ENCODE data around the gene RAB3B. TPM values are rescaled to one million over a fixed set of nuclear protein-coding genes. Genes with fewer than 3 reads are reported as not detected.

The RAB3B gene
- total RNA-seq, 2 experiments from 2014 or later, result 0.11 to 0.13 TPM

DNA sequence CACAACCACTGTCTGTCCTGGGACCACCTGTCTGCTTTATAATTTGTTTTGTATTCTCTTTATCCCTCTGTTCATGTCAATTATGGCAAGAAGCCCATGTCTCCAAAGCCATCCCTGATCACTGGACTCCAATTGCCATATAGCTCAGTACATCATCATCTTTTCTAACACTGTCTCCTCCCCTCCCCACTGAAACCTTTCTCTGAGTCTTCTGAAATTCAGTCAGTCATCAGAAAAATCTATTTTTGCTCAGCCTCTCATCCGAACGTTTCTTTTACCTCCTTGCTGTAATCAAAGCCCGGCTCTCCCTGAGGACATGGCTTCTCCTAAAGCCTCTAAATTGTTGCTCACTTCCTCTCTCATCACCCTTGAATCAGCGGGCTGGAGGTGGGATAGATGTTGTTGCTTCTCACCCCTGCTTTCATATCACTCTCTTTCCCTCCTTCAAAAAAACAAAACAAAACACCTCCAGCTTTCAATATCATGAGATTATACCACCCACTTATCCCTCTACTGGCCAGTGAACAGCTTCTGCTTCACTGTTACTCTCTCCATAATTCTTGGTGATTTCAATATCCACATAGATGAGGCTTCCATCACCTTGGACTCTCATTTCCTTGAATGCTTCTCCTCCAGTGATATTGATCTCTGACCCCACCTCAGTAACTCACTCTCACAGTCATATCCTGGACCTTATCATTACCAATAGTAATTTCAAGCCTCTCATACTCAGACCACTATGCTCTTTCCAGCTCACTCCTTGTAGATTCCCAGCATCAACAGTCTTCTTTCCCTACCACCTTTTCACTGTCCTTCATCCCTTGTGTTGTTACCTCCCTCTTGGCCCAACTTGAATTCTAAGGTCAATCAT, 27.8 kb downstream of the RAB3B start:
- intact Hi-C loops (cut with micrococcal nuclease), result no loop called here
- no peak for ATAC-seq
- Mint-ChIP-seq H3K4me3 (no peak overlapping the region), H3K27ac (no peak overlapping the region), H3K27me3 (peaks cover 3% of the 10 kb centered on the region), H3K36me3 (ENCODE audit: low read depth) (no peaks in the 10 kb centered on the region), H3K4me1 (ENCODE audit: low read depth) (no peaks in the 10 kb centered on the region), H3K9me3 (no peaks in the 10 kb centered on the region)
- TF ChIP-seq, protein P1, sequence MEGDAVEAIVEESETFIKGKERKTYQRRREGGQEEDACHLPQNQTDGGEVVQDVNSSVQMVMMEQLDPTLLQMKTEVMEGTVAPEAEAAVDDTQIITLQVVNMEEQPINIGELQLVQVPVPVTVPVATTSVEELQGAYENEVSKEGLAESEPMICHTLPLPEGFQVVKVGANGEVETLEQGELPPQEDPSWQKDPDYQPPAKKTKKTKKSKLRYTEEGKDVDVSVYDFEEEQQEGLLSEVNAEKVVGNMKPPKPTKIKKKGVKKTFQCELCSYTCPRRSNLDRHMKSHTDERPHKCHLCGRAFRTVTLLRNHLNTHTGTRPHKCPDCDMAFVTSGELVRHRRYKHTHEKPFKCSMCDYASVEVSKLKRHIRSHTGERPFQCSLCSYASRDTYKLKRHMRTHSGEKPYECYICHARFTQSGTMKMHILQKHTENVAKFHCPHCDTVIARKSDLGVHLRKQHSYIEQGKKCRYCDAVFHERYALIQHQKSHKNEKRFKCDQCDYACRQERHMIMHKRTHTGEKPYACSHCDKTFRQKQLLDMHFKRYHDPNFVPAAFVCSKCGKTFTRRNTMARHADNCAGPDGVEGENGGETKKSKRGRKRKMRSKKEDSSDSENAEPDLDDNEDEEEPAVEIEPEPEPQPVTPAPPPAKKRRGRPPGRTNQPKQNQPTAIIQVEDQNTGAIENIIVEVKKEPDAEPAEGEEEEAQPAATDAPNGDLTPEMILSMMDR (IDR thresholded peaks at IDR 0.05), result no peak
- CTCF ChIA-PET, result no interaction called here
- POLR2A ChIA-PET, result interaction anchor here (0.6 kb wide), 1 partner anchor 196 kb away, joined by 3 read pairs; no protein-coding TSS in a partner anchor
- DNase-seq, result no peak

DNA sequence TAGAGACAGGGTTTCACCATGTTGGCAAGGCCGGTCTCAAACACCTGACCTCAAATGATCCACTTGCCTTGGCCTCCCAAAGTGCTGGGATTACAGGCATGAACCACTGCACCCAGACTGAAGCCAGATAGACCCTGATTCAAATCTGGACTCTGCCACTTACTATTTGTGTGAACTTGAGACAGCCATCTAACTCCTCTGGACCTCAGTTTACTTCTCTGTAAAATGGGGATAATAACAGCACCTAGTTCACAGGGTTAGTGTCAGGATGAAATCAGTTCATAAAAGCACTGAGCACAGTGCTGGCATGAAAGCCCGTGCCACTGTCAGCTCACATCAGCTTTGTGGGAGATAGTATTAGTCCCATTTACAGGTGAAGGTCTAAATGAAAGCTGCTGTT, 28.5 kb downstream of the RAB3B start:
- DNase-seq, result no peak
- TF ChIP-seq, protein P1 (IDR thresholded peaks at IDR 0.05), result no peak
- no peak overlapping the region for H3K27ac Mint-ChIP-seq
- H3K4me3 Mint-ChIP-seq, result no peak overlapping the region
- ChIA-PET CTCF (no interaction called here), POLR2A (interaction anchor here (0.6 kb wide), 1 partner anchor 195 kb away, joined by 3 read pairs; no protein-coding TSS in a partner anchor)
- intact Hi-C loops (cut with micrococcal nuclease), result no loop called here
- no peaks in the 10 kb centered on the region for H3K9me3 Mint-ChIP-seq
- no peaks in the 10 kb centered on the region for H3K36me3 Mint-ChIP-seq (ENCODE audit: low read depth)
- no peak for ATAC-seq
- H3K4me1 Mint-ChIP-seq (ENCODE audit: low read depth), result no peaks in the 10 kb centered on the region
- H3K27me3 Mint-ChIP-seq, result peaks cover 3% of the 10 kb centered on the region

DNA sequence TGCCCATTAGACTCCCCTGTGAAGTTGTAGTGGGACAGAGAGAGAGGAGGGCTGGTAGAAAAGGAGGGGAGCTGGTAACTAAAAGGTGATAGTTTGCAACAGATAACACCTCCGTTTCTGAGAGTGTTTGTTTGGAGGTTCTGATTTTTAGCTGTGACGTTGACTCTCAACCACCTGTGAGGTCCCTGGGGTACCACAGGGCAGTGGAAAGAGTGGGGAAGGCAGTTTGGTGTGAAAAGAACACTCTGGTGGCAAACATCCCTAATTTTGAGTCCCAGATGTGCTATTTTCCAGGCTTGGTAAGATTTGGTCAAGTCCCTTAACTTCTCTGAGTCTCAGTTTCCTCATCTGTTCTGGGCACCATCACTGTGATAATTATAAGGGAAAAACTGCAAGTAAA, 29.3 kb downstream of the RAB3B start:
- CTCF ChIA-PET, result no interaction called here
- ATAC-seq, result no peak
- no peak overlapping the region for H3K27ac Mint-ChIP-seq

DNA sequence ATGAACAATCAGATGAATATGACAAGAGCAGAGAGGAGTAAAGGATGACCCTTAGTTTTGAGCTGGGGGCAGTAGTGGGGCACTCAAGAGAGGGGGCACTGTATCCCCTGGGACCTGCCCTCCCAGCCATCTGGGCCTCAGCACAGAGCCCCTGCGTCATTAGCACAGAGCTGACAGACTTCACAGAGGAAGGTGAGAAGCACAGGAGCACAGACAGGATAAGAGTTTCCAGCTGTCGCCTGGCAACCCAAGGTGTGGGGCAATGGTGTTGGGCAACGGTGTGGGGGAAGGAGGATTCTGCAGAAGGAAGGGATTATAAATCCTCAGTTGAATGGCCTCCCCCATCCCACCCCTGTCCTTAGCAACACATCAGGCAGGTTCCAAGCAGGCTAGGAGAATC, 30.2 kb downstream of the RAB3B start:
- H3K36me3 Mint-ChIP-seq (ENCODE audit: low read depth), result no peaks in the 10 kb centered on the region
- TF ChIP-seq, protein P1 (IDR thresholded peaks at IDR 0.05), result no peak
- H3K4me1 Mint-ChIP-seq (ENCODE audit: low read depth), result peaks cover 3% of the 10 kb centered on the region
- ChIA-PET POLR2A (no interaction called here), CTCF (interaction anchor here (1.7 kb wide), 1 partner anchor 63 kb away, joined by 4 read pairs; no protein-coding TSS in a partner anchor)
- no peak for ATAC-seq
- DNase-seq, result no peak
- no peak overlapping the region for H3K27ac Mint-ChIP-seq
- H3K9me3 Mint-ChIP-seq, result no peaks in the 10 kb centered on the region
- intact Hi-C loops (cut with micrococcal nuclease), result no loop called here
- H3K27me3 Mint-ChIP-seq, result peaks cover 3% of the 10 kb centered on the region
- no peak overlapping the region for H3K4me3 Mint-ChIP-seq

More for the DNA sequence above, 29.3 kb downstream of the RAB3B start:
- POLR2A ChIA-PET, result no interaction called here
- TF ChIP-seq, protein P1 (IDR thresholded peaks at IDR 0.05), result no peak
- intact Hi-C loops (cut with micrococcal nuclease), result no loop called here
- H3K36me3 Mint-ChIP-seq (ENCODE audit: low read depth), result no peaks in the 10 kb centered on the region
- H3K27me3 Mint-ChIP-seq, result peaks cover 3% of the 10 kb centered on the region
- DNase-seq, result no peak
- no peak overlapping the region for H3K4me3 Mint-ChIP-seq
- H3K9me3 Mint-ChIP-seq, result no peaks in the 10 kb centered on the region
- H3K4me1 Mint-ChIP-seq (ENCODE audit: low read depth), result peaks cover 3% of the 10 kb centered on the region

DNA sequence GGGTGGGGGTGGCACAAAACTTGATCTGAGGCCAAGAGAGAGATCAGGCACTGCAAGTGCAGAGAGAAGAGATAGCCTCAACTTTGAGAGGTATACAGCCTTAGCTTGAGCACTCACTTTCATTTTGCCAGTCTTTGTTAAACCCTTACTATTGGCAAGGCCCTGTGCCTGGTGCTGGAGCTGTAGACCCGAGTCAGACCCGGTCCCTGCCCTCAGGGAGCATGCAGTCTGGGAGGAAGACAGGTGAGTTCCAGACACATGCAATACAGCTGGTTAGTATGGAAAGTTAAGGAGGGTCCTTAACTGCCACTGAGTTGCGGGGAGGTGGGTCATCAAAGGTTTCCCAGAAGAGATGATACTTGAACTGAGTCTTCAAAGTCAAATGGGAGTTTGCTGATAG, 31.7 kb downstream of the RAB3B start:
- Mint-ChIP-seq H3K27ac (no peak overlapping the region), H3K4me1 (ENCODE audit: low read depth) (peaks cover 3% of the 10 kb centered on the region), H3K4me3 (no peak overlapping the region), H3K36me3 (ENCODE audit: low read depth) (no peaks in the 10 kb centered on the region), H3K9me3 (no peaks in the 10 kb centered on the region), H3K27me3 (peaks cover 3% of the 10 kb centered on the region)
- ATAC-seq (no peak), DNase-seq (no peak)
- CTCF ChIA-PET, result no interaction called here
- TF ChIP-seq, protein P1 (IDR thresholded peaks at IDR 0.05), result no peak
- POLR2A ChIA-PET, result no interaction called here
- intact Hi-C loops (cut with micrococcal nuclease), result no loop called here
